ENCODE measurements around the gene XRN1.
"Not testable (repeated sequence)": the region's sequence is repeated elsewhere in the genome, so short reads cannot be mapped to it uniquely, and the experiment has no call there.

XRN1 gene, protein sequence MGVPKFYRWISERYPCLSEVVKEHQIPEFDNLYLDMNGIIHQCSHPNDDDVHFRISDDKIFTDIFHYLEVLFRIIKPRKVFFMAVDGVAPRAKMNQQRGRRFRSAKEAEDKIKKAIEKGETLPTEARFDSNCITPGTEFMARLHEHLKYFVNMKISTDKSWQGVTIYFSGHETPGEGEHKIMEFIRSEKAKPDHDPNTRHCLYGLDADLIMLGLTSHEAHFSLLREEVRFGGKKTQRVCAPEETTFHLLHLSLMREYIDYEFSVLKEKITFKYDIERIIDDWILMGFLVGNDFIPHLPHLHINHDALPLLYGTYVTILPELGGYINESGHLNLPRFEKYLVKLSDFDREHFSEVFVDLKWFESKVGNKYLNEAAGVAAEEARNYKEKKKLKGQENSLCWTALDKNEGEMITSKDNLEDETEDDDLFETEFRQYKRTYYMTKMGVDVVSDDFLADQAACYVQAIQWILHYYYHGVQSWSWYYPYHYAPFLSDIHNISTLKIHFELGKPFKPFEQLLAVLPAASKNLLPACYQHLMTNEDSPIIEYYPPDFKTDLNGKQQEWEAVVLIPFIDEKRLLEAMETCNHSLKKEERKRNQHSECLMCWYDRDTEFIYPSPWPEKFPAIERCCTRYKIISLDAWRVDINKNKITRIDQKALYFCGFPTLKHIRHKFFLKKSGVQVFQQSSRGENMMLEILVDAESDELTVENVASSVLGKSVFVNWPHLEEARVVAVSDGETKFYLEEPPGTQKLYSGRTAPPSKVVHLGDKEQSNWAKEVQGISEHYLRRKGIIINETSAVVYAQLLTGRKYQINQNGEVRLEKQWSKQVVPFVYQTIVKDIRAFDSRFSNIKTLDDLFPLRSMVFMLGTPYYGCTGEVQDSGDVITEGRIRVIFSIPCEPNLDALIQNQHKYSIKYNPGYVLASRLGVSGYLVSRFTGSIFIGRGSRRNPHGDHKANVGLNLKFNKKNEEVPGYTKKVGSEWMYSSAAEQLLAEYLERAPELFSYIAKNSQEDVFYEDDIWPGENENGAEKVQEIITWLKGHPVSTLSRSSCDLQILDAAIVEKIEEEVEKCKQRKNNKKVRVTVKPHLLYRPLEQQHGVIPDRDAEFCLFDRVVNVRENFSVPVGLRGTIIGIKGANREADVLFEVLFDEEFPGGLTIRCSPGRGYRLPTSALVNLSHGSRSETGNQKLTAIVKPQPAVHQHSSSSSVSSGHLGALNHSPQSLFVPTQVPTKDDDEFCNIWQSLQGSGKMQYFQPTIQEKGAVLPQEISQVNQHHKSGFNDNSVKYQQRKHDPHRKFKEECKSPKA (N-terminal part only)

DNA sequence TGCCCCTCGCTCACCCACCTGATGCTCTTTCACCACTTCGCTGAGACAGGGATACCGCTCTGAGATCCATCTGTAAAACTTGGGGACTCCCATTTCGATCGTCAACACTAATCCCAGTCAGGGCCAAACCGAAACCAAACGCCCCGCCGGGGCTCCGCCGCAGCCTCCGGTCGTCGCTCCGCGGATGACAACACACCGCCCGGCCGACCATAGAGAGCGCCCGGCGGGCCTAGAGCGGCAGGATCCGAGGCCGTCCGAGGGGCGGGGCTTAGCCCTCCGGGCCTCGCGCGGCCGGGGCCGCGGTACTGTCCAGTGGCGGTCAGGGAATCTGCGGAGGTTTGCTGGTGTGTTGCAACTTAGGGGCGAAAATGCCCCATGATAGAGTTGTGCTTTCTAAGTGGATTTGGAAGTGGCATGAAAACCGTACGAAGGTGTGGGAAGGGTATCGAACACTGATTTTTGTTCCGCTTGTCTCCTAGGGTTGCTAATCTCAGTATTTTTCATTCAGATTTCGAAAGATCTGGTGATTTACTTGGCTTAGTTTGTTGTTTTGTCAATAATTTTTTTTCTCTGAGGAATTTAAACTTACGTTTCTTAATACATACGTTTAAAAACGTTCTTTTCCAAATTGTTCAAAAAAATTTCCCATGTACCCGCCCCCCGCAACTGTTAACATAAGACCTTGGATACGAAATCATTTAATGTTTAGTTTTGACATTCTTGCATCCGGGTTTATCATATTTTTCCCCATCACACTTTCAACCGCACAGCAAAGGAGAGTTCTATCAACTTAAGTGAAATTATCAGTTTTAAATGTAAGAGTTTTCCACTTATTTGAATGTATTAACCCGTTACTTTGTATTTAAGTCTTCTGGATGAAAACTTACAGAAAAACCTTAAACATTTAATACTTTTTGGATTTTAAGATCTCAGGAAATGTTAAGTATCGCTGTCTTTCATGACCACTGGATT is at the start of gene XRN1:
XRN1 (minus strand) TSS at position 186 of the 972 bp plus-strand sequence; CDS start at position 93, 93 bp downstream.
- DNase-seq, result peak; percentile 98

DNA sequence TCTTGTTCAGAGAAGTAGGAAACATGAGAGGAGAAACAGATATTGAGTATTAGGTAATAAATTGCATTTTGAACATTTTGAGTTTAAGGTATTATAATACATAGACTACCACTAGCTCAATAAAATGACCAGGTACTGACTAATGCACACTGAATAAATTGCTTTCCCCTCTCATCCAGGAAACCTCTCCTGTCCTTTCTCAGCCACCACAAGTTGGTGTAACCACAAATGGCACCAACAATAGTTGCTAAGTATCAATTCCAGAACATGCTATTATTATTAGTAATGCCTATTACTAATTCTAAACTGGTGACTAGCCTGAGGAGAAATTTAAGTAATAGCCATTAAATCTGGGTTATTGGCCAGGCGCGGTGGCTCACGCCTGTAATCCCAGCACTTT is 47.3 kb upstream of the XRN1 start:
- DNase-seq, result no peak

DNA sequence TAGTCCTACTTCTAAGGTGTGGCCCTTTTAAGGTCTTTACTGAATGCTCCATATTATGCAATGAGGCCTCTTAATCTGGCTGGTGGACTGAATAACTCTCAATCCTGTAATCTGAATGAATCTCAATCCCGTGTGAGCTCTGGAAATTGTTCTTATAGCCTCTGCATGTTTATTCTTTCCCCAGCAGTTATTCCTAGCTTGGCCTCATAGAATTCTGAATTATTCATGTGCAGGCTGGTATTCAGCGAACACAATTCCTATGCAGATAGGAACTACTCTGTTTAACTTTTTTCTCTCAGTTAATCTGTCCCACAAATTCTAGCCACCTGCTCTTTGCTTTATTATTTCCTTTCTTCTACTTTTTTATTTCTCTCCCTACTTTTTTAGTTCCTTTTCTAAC is 44.3 kb upstream of the XRN1 start:
- no peak for DNase-seq

DNA sequence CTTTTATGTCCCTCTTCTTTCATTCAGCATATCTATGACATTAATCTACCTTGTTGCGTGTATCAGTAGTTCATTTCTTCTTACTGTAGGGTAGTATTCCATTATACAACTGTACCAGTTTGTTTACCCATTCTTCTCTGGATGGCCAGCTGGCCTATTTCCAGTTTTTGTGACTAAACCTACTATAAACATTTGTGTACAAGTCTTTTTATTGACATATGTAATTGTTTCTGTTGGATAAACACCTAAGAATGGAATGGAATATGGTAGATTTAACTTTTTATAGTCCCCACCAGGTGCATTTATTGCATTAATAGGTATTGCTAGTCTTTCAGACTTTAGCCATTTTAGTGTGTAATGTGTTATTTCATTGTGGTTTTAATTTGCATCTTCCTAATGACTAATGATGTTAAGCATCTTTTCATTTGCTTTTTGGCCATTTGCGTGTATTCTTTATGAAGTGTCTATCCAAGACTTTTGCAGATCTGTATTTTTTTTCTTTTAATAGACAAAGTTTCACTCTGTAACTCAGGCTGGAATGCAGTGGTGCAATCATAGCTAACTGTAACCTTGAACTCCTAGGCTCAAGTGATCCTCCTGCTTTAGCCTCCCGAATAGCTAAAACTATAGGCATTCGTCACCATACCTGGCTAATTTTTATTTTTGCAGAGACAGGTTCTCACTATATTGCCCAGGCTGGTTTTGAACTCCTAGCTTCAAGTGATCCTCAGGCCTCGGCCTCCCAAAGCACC is 41.9 kb upstream of the XRN1 start:
- DNase-seq, result no peak

DNA sequence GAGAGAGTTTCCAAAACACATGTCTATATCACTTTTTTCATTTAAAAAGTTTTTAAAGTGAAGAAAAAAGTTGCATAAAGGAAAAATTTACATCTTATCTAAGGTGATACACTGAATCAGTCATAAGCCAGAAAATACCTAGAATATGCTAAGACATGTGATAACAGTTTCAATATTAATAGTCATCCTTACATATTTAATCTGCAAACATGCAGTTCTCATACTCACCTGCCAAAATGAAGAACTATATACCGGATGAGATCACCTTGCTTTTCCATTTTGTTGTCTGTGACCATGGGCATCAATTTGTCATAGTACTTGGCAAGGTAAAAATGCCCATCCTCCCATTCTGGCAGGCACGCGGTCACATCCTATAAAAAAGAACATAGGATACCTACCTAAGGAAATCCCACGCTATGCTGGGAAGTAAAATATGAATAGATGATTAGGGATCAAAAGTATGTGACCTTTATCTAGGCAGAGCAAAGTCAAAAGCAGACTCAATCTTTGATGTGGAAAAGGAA is 37.1 kb upstream of the XRN1 start:
- no peak for DNase-seq

DNA sequence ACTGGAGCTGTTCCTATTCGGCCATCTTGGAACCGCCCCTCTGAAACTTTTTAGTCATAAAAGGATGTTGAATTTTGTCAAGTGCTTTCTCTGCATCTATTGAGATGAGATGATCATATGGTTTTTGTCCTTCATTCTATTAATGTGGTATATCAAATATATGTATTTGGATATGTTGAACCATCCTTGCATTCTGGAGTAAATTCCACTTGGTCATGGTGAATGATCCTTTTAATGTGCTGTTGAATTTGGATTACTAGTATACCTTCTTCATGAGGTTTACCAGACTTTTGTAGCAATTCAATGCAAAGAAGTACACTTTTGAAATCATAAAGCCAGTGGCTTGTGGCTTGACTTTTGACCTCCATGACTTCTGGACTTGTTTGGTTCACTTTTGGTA is 33.4 kb upstream of the XRN1 start:
- DNase-seq, result no peak

DNA sequence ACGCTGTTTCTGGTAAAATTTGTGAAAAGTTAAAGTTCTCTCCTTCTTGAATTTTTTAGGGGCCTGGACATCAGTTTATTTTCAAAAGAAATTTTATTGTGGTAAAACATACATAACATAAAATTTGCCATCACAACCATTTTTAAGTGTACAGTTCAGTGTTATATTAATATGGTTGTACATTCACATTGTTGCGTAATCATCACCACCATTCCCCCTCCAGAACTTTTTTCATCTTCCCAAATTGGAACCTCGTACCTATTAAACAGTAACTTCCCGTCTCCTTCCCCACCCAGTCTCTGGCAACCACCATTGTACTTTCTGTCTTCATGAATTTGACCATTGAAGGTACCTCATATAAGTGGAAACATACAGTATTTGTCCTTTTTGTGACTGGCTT is 23.0 kb upstream of the XRN1 start:
- DNase-seq, result no peak

DNA sequence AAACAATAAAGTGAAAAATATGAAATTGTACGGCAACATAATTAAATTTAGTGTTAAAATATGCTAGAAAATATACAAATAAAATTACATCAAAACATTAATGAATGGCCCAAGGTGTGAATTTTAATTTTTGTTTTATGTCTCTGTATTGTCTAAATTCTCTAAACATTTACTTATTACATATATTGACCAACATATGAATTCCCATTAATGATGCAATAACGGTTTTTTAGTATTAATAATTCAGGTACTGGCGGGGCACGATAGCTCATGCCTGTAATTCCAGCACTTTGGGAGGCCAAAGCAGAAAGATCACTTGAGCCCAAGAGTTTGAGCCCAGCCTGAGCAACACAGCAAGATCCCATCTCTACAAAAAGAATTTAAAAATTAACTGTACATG is 20.6 kb upstream of the XRN1 start:
- DNase-seq, result no peak

DNA sequence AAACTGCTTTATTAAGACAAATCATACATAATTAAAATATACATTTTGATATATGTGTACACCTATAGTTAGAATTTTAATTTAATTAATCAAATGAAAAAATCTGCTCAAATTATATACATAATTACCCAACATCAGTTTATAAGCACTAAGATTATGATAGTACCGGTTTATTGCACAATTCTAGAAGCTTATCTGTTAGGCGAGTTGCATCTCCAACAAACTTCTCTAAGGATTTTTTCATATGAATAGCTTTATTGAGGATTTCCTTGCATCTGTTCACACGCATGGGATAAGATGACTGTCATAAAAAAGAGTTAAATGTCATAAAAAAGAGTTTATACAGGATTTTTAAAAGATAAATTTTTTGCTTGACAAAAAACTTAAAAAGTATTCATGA is 19.9 kb upstream of the XRN1 start:
- no peak for DNase-seq

DNA sequence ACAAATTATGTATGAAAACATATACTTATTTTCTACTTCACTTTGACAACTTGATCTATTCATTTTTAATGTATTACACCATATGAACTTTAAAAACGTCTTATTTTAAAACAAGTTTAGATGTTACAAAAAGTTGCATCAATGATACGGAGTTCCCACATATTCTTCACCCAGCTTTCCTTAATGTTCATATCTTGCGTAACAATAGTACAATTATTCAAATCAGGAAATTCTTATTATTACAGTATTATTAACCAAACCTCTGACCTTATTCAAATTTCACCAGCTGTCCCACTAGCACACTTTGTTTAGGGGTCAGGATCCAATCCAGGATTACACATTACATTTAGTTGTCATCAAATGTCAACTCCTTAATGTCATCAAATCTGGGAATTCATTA is 12.9 kb upstream of the XRN1 start:
- DNase-seq, result no peak

DNA sequence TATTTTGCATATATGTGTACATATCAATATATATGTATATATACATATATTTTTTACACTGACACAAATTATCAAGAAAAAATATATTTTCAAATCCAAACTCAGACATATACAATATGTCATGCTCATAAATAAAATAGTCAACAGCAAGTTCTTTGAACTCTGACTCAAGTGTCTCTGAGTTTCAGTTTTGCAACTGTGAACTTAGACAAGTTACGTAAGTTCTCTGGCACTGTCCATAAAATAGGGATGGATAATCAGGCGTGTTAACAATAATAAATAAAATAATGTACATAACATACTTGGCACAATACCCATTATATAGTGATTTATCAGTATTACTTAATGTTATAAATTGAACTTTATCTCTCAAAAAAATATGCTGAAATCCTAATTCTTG is 12.1 kb upstream of the XRN1 start:
- DNase-seq, result peak; percentile 75

DNA sequence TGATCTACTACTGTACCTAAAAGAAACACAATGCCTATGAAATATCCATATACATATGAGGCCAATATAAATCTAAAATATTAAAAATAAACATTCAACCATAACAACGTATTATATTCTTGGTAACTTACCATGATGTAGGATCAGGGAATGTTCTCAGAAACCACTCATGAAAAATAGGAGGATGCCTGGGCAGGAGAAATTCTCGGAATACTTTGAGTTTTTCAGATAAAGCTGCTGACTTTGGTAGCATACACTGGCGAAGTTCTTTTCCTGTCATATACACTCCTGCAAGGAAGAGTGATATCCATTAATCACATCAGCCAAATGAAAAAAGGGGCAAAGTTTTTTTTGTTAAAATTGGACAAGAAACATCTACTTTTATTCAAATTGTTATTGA is 11.3 kb upstream of the XRN1 start:
- DNase-seq, result no peak

DNA sequence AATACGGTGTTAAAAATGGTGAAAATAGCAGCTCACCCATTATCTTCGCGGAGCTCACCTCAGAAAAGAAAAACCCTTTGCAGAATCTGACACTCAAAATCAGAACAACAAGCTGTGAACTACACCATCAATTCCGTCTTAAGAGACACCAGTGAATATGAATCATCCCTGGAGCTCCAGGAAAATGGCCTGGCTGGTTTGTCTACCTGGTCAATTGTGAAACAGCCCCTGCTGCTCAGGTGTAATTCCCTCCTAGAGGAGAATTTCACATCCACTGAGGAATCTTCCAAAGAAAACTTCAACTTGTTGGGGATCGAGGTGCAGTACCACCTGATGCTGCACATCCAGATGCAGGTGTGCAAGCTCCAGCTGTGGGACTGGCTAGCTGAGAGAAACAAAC is 3.0 kb upstream of the XRN1 start:
- DNase-seq, result no peak

DNA sequence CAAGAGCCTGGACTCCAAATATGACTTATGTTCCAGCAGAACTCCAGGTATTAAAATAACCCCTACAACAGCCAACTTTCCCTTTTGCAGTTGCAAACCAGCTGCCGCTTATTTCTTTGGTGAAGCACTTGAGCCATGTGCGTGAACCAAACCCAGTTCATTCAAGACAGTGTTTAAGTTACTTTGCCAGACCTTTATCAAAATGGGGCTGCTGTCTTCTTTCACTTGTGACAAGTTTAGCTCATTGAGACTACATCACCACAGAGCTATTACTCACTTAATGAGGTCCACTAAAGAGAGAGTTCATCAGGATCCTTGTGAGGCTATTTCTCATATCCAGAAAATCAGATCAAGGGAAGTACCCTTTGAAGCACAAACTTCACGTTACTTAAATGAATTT is 2.4 kb upstream of the XRN1 start:
- no peak for DNase-seq

DNA sequence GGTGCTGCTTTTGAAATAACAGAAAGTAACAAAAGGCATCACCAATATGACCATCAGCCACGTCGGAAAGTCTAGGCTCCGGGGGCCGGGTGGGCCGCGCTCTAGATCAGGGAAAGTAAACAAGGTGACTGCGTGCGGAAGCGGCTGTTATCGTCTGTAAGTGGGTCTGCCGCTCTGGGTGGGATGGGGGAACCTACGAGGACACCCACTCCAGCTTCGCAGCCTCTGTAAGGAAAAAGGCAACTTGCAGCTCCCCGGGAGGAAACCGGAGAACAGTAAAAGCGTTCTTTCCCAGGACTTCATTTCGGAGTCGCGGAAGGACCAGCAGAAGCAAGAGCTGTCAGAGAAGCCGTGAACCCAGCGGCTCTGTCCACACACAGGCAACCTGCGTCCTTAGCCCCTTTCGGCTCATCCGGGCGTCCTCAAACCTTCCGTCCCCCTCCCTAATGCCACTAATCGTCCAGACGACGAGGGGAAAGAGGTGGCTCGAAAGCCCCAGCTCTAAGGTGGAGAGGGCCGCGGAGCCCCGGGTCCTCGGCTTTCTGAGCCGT is 461 bp downstream of the XRN1 start:
- peak; percentile 63 for DNase-seq

DNA sequence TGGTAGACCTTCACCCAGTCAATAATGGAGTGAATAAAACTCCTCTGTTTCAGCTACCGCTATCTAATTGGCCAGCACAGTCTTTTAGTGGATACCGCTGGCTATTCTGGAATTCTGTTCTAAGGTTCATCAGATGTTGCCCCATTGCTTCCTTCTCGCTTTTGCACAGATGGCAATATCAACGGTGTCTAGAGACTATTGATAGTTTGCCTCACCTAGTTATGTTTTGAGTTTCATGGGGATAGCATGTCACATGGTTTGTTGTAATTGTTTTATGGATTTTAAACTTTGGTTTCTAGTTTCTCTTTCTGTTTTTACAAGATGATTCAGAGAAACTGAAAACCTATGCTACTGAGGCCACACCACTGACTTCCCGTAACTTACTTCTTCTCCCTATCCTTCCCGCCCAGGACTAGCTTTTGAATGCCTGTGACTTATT is 2.0 kb downstream of the XRN1 start:
- DNase-seq, result peak; percentile 93

DNA sequence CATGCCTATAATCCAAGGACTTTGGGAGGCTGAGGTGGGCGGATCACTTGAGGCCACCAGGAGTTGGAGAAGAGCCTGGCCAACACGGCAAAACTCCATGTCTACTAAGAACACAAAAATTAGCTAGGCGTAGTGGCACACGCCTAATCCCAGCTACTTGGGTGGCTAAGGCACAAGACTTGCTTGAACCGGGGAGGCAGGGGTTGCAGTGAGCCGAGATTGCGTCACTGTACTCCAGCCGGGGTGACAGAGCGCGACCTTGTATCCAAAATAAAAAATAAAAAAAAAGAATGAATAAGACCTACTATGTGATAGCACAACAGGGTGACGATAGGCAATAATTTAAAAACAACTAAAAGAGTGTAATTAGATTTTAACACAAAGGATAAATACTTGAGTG is 3.5 kb downstream of the XRN1 start:
- DNase-seq, result no peak

DNA sequence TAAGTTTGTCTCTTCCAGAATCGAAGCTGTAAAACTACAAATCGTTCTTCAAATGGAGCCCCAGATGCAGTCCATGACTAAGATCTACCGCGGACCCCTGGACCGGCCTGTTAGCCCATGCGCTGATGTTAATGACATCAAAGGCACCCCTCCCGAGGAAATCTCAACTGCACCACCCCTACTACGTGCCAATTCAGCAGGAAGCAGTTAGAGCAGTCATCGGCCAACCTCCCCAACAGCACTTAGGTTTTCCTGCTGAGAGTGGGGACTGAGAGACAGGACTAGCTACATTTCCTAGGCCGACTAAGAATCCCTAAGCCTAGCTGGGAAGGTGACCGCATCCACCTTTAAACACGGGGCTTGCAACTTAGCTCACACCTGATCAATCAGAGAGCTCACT is 4.8 kb downstream of the XRN1 start:
- DNase-seq, result not testable (repeated sequence)

DNA sequence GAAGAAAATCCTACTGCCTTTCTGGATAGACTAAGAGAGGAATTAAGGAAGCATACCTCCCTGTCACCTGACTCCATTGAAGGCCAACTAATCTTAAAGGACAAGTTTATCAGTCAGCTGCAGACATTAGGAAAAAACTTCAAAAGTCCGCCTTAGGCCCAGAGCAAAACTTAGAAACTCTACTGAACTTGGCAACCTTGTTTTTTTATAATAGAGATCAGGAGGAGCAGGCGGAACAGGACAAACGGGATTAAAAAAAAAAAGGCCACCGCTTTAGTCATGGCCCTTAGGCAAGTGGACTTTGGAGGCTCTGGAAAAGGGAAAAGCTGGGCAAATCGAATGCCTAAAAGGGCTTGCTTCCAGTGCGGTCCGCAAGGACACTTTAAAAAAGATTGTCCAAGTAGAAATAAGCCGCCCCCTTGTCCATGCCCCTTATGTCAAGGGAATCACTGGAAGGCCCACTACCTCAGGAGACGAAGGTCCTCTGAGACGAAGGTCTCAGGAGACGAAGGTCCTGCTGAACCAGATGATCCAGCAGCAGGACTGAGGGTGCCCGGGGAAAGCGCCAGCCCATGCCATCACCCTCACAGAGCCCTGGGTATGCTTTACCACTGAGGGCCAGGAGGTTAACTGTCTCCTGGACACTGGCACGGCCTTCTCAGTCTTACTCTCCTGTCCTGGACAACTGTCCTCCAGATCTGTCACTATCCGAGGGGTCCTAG is 8.2 kb downstream of the XRN1 start:
- not testable (repeated sequence) for DNase-seq

DNA sequence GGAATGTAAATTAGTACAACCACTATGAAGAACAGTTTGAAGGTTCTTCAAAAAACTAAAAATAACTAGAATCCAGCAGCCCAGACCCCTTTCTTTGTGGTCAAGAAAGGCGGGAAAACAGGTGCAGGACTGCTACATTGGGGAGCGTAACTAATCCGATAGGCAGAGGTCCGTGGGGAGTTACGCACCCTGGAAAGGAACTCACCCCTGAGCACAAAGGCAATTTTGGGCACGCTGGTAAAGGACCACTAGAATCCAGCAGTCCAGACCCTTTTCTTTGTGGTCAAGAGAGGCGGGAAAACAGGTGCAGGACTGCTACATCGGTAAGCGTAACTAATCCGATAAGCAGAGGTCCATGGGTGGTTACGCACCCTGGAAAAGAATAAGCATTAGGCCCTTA is 9.7 kb downstream of the XRN1 start:
- not testable (repeated sequence) for DNase-seq

Measured in inflammatory macrophage treated with lipopolysaccharide for 4 hours (primary cell).